ENCODE results near the gene LHFPL4.
"Not testable (repeated sequence)": the region's sequence is repeated elsewhere in the genome, so short reads cannot be mapped to it uniquely, and the experiment has no call there.

LHFPL4 gene

GRCh38 chr3:9534429-9534828 is 19.2 kb downstream of the LHFPL4 start:
- DNase-seq = no peak

GRCh38 chr3:9525078-9525477 is 28.5 kb downstream of the LHFPL4 start:
- DNase-seq = no peak

- no peak for DNase-seq
These were observed 38.7 kb downstream of the LHFPL4 start for GRCh38 chr3:9514956-9515355.

- no peak for DNase-seq
These were observed 39.3 kb downstream of the LHFPL4 start for GRCh38 chr3:9514306-9514705.

GRCh38 chr3:9512456-9513045 is 41.1 kb downstream of the LHFPL4 start:
- no peak for DNase-seq

- peak; percentile 22 for DNase-seq
These were observed 44.8 kb downstream of the LHFPL4 start for GRCh38 chr3:9508781-9509180.

GRCh38 chr3:9507586-9508578 is 45.7 kb downstream of the LHFPL4 start:
- no peak for DNase-seq

GRCh38 chr3:9503283-9503682 is 50.3 kb downstream of the LHFPL4 start:
- DNase-seq = peak; percentile 63

GRCh38 chr3:9501226-9501625 is 52.4 kb downstream of the LHFPL4 start:
- no peak for DNase-seq

- DNase-seq = peak; percentile 40
These were observed 53.2 kb downstream of the LHFPL4 start for GRCh38 chr3:9500108-9501050.

- no peak for DNase-seq
These were observed 54.0 kb downstream of the LHFPL4 start for GRCh38 chr3:9499455-9500107.

- DNase-seq = no peak
These were observed 54.8 kb downstream of the LHFPL4 start for GRCh38 chr3:9498781-9499180.

GRCh38 chr3:9497821-9498565 is 55.6 kb downstream of the LHFPL4 start:
- DNase-seq = no peak

- no peak for DNase-seq
These were observed 56.7 kb downstream of the LHFPL4 start for GRCh38 chr3:9496893-9497292.

GRCh38 chr3:9494036-9494435 is 59.6 kb downstream of the LHFPL4 start:
- DNase-seq = not testable (repeated sequence)

GRCh38 chr3:9491506-9491905 is 62.1 kb downstream of the LHFPL4 start:
- DNase-seq = no peak

GRCh38 chr3:9485248-9485647 is 68.4 kb downstream of the LHFPL4 start:
- DNase-seq = no peak

GRCh38 chr3:9480265-9480664 is 73.4 kb downstream of the LHFPL4 start:
- no peak for DNase-seq

GRCh38 chr3:9476935-9477334 is 76.7 kb downstream of the LHFPL4 start:
- no peak for DNase-seq

- DNase-seq = no peak
These were observed 79.1 kb downstream of the LHFPL4 start for GRCh38 chr3:9474482-9474881.

- no peak for DNase-seq
These were observed 80.0 kb downstream of the LHFPL4 start for GRCh38 chr3:9473496-9474065.

Data from NCI-H146 (cell line).